Measurements from ENCODE around the gene RHCE. TPM values are rescaled to one million over a fixed set of nuclear protein-coding genes. Genes with fewer than 3 reads are reported as not detected.
A peak's percentile ranks its signal among the peaks of the same experiment; 100 is the strongest.
"Not testable (repeated sequence)": the region's sequence is repeated elsewhere in the genome, so short reads cannot be mapped to it uniquely, and the experiment has no call there.

RHCE gene
- polyA plus RNA-seq (2012; ENCODE audit: missing spikeins), result 0.72 TPM

- not testable (repeated sequence) for DNase-seq (ENCODE audit: insufficient read length); FAIRE-seq
Measured at GRCh38 chr1:25420715-25421114, at the start of gene RHCE. Gene RHCE (minus strand): TSS chr1:25420825. CDS start chr1:25420786, 39 bp downstream.

DNA sequence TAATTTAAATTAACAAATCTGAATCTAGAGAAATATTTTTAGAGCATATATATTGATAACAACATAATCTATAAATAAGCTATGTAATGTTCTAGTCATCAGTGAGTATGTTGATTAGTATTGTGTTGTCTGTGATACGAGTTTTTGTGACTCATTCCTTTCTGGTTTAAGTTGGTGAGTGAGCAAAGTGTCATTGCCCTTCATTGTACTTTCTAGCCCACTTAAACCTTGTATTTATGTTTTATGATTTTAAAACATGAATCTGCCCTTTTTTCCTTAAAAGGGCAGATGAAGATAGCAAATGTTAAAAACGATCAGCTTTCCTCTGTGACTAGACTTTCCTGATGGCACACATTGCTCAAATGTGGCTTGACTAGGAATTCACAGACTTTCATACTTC, 48.6 kb upstream of the RHCE start:
- FAIRE-seq (no peak), DNase-seq (ENCODE audit: insufficient read length) (no peak)
- no peak for TF ChIP-seq TAF1 (IDR thresholded peaks at IDR 0.05; ENCODE audit: borderline replicate concordance, low read depth, low read length)
- no peak for TF ChIP-seq POLR2A (IDR thresholded peaks at IDR 0.05; ENCODE audit: low read depth, low read length)
- TF ChIP-seq POLR2AphosphoS5 (IDR thresholded peaks at IDR 0.05; ENCODE audit: low read depth, low read length), result no peak

DNA sequence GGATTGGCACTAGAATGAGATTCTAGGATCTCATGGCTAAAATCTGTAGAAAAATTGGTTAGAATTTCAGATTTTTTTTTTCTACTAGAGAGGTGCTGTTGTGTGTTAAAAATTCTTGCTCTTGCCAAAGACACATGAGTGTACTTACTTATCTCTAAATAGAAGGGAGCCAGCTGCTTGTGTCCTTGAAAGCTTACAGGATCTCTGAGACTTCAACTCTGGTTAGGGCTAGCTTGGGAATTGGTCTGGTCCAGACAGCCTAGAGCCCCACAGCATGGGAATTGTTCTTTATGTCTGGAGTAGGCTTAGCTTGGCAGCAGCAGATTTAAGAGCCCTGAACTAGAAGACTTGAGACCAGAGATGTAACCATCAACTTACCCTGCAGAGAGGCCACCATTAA, 47.4 kb upstream of the RHCE start:
- no peak for TF ChIP-seq POLR2A (IDR thresholded peaks at IDR 0.05; ENCODE audit: low read depth, low read length)
- TF ChIP-seq TAF1 (IDR thresholded peaks at IDR 0.05; ENCODE audit: borderline replicate concordance, low read depth, low read length), result no peak
- no peak for TF ChIP-seq POLR2AphosphoS5 (IDR thresholded peaks at IDR 0.05; ENCODE audit: low read depth, low read length)
- FAIRE-seq (no peak), DNase-seq (ENCODE audit: insufficient read length) (no peak)

DNA sequence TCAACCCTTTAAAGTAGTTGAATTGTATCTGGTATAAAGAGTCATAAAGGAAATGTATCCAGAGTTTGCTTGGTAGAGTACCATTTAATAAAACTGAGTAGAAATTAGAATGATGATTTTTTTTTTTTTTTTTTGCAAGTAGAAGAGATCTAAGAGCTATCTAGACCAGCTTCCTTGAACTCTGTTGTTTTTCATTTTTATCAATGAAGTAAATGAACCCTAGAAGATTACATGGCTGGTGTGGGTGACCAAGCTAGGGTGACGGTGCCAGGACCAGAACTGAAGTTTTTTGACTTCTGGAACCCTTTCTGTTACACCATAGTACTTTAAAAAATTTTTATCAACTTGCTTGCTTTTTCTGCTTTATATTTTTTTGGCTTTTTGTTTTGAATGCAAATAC, 47.0 kb upstream of the RHCE start:
- TF ChIP-seq POLR2AphosphoS5 (IDR thresholded peaks at IDR 0.05; ENCODE audit: low read depth, low read length), result no peak
- TF ChIP-seq POLR2A (IDR thresholded peaks at IDR 0.05; ENCODE audit: low read depth, low read length), result no peak
- no peak for TF ChIP-seq TAF1 (IDR thresholded peaks at IDR 0.05; ENCODE audit: borderline replicate concordance, low read depth, low read length)
- FAIRE-seq, result no peak
- no peak for DNase-seq (ENCODE audit: insufficient read length)

DNA sequence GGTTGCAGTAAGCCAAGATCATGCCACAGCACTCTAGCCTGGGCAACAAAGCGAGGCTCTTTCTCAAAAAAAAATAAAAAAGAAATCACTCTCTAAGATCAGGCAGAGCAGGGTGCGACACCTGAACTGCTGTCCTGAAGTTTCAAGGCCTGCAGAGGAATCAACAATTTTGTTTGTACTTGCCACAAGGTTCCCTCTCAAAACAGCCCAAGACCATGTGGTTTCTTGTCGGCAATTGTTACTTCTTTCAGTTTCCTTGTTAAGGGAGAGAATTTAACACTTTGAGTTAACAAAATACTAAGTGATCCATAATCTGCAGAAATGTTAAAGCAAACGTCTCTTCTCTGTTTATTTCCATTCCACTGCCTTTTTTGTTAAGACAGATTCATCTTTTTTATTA, 46.6 kb upstream of the RHCE start:
- FAIRE-seq, result no peak
- no peak for DNase-seq (ENCODE audit: insufficient read length)
- TF ChIP-seq TAF1 (IDR thresholded peaks at IDR 0.05; ENCODE audit: borderline replicate concordance, low read depth, low read length), result no peak
- no peak for TF ChIP-seq POLR2AphosphoS5 (IDR thresholded peaks at IDR 0.05; ENCODE audit: low read depth, low read length)
- no peak for TF ChIP-seq POLR2A (IDR thresholded peaks at IDR 0.05; ENCODE audit: low read depth, low read length)

- DNase-seq (ENCODE audit: insufficient read length), result no peak
- no peak for FAIRE-seq
Measured at GRCh38 chr1:25462732-25463131, 42.1 kb upstream of the RHCE start.

DNA sequence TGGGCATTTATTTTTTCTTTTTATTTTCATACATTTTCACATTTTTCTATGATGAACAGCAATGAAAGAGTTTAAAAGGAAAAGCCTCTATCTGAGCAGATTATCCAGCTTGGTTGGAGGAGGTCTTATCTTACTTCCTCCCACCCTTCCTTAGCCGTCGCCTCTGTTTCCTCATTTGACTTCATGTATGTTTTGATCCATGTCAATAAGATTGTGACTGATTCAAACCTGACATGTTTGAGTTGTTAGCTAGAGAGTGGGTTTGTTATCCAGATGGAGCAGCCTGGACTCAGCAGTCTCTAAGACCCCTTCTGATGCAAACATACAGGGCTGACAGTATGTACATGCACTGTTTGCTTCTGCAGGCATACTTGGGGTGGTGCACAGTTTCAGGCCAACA, 41.2 kb upstream of the RHCE start:
- DNase-seq (ENCODE audit: insufficient read length), result no peak
- no peak for TF ChIP-seq POLR2AphosphoS5 (IDR thresholded peaks at IDR 0.05; ENCODE audit: low read depth, low read length)
- TF ChIP-seq TAF1 (IDR thresholded peaks at IDR 0.05; ENCODE audit: borderline replicate concordance, low read depth, low read length), result no peak
- no peak for TF ChIP-seq POLR2A (IDR thresholded peaks at IDR 0.05; ENCODE audit: low read depth, low read length)
- no peak for FAIRE-seq

More at GRCh38 chr1:25462732-25463131, 42.1 kb upstream of the RHCE start:
- TF ChIP-seq TAF1 (IDR thresholded peaks at IDR 0.05; ENCODE audit: borderline replicate concordance, low read depth, low read length), result no peak
- no peak for TF ChIP-seq POLR2A (IDR thresholded peaks at IDR 0.05; ENCODE audit: low read depth, low read length)
- no peak for TF ChIP-seq POLR2AphosphoS5 (IDR thresholded peaks at IDR 0.05; ENCODE audit: low read depth, low read length)

DNA sequence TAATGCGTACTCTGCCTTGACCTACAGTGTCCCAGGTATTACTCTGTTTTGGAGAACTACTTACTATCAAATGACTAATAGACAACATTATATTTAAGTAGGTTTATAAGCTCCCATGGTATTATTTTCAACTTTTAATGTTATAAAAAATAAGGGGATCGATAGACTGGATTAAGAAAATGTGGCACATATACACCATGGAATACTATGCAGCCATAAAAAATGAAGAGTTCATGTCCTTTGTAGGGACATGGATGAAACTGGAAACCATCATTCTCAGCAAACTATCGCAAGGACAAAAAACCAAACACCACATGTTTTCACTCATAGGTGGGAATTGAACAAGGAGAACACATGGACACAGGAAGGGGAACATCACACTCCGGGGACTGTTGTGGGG, 40.2 kb upstream of the RHCE start:
- FAIRE-seq; DNase-seq (ENCODE audit: insufficient read length): not testable (repeated sequence)

- no peak for DNase-seq (ENCODE audit: insufficient read length)
- FAIRE-seq, result no peak
- TF ChIP-seq TAF1 (IDR thresholded peaks at IDR 0.05; ENCODE audit: borderline replicate concordance, low read depth, low read length), result no peak
- TF ChIP-seq POLR2A (IDR thresholded peaks at IDR 0.05; ENCODE audit: low read depth, low read length), result no peak
- no peak for TF ChIP-seq POLR2AphosphoS5 (IDR thresholded peaks at IDR 0.05; ENCODE audit: low read depth, low read length)
Measured at GRCh38 chr1:25460020-25460419, 39.4 kb upstream of the RHCE start.

GRCh38 chr1:25458541-25459298, 38.1 kb upstream of the RHCE start:
- FAIRE-seq, result peak; percentile 82
- no peak for DNase-seq (ENCODE audit: insufficient read length)
- TF ChIP-seq TAF1 (IDR thresholded peaks at IDR 0.05; ENCODE audit: borderline replicate concordance, low read depth, low read length) (no peak), POLR2A (IDR thresholded peaks at IDR 0.05; ENCODE audit: low read depth, low read length) (no peak), POLR2AphosphoS5 (IDR thresholded peaks at IDR 0.05; ENCODE audit: low read depth, low read length) (no peak)

- TF ChIP-seq POLR2AphosphoS5 (IDR thresholded peaks at IDR 0.05; ENCODE audit: low read depth, low read length) (no peak), TAF1 (IDR thresholded peaks at IDR 0.05; ENCODE audit: borderline replicate concordance, low read depth, low read length) (no peak), POLR2A (IDR thresholded peaks at IDR 0.05; ENCODE audit: low read depth, low read length) (no peak)
- DNase-seq (ENCODE audit: insufficient read length) (no peak), FAIRE-seq (no peak)
Measured at GRCh38 chr1:25456502-25456901, 35.9 kb upstream of the RHCE start.

GRCh38 chr1:25451908-25452307, 31.3 kb upstream of the RHCE start:
- FAIRE-seq (peak; percentile 79), DNase-seq (ENCODE audit: insufficient read length) (no peak)
- TF ChIP-seq POLR2AphosphoS5 (IDR thresholded peaks at IDR 0.05; ENCODE audit: low read depth, low read length) (no peak), POLR2A (IDR thresholded peaks at IDR 0.05; ENCODE audit: low read depth, low read length) (no peak), TAF1 (IDR thresholded peaks at IDR 0.05; ENCODE audit: borderline replicate concordance, low read depth, low read length) (no peak)

DNA sequence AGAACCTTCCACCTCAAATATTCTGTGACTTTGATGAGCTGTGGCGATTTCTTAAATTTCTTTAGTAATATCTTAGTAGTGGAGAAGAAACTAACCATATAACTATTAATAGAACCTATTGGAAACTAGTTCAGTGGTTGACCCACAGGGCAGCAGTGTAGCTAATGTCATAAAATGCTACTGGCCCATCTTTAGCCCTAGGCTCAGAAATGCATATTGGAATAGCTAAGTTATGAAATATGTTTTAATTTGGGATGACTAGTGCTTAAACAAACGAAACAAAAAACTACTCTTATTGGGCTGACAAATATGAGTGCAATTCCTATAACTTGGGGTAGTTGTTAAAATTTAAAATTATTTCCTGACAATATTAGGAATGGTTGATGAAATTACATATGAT, 30.3 kb upstream of the RHCE start:
- FAIRE-seq (no peak), DNase-seq (ENCODE audit: insufficient read length) (no peak)
- TF ChIP-seq TAF1 (IDR thresholded peaks at IDR 0.05; ENCODE audit: borderline replicate concordance, low read depth, low read length) (no peak), POLR2AphosphoS5 (IDR thresholded peaks at IDR 0.05; ENCODE audit: low read depth, low read length) (no peak), POLR2A (IDR thresholded peaks at IDR 0.05; ENCODE audit: low read depth, low read length) (no peak)

All from GM12892 (cell line).